Neural cell (in vitro differentiated cells): ENCODE results near the gene DCDC2B.

ENCODE experiments used
- EP300 ChIP-seq: fragments of 450-650 bp; conservative IDR thresholded peaks from 2 replicates; pipeline ENCODE4 v1.6.1; 2014; ENCODE audit warnings: antibody characterized with exemption, mild to moderate bottlenecking, moderate library complexity; ENCODE audit not compliant: poor library complexity, severe bottlenecking
- EZH2 ChIP-seq: fragments of 200-600, 300-800 bp; shearing (Covaris generic), sonication (generic); IDR thresholded peaks from 2 replicates; pipeline ENCODE4 v1.6.1; 2014; ENCODE audit warnings: antibody characterized with exemption, low read length, borderline replicate concordance, mild to moderate bottlenecking; ENCODE audit not compliant: insufficient read depth, poor library complexity, severe bottlenecking
- POLR2AphosphoS5 ChIP-seq: IDR thresholded peaks from 2 replicates; pipeline ENCODE4 v1.6.1; 2012
- RAD21 ChIP-seq: fragments of 450-650 bp; conservative IDR thresholded peaks from 2 replicates; pipeline ENCODE4 v1.6.1; 2014; ENCODE audit warnings: antibody characterized with exemption, mild to moderate bottlenecking, moderate library complexity
- REST ChIP-seq: IDR thresholded peaks from 2 replicates; pipeline ENCODE4 v1.6.1; 2012; ENCODE audit warnings: borderline replicate concordance
- SMC3 ChIP-seq: fragments of 450-650 bp; conservative IDR thresholded peaks from 2 replicates; pipeline ENCODE4 v1.6.1; 2014; ENCODE audit warnings: antibody characterized with exemption, mild to moderate bottlenecking, moderate library complexity; ENCODE audit not compliant: poor library complexity
- TAF1 ChIP-seq: IDR thresholded peaks from 2 replicates; pipeline ENCODE4 v1.6.1; 2012; ENCODE audit warnings: low read depth
- TF ChIP-seq, protein P1 (sequence below): fragments of 450-650 bp; IDR thresholded peaks from 2 replicates; pipeline ENCODE4 v1.5.1; 2014; ENCODE audit warnings: antibody characterized with exemption, mild to moderate bottlenecking, moderate library complexity; ENCODE audit not compliant: poor library complexity, severe bottlenecking

- TF ChIP-seq EZH2 (no peak), TAF1 (no peak), POLR2AphosphoS5 (no peak), SMC3 (no peak), RAD21 (no peak), EP300 (no peak), REST (no peak)
- TF ChIP-seq, protein P1, sequence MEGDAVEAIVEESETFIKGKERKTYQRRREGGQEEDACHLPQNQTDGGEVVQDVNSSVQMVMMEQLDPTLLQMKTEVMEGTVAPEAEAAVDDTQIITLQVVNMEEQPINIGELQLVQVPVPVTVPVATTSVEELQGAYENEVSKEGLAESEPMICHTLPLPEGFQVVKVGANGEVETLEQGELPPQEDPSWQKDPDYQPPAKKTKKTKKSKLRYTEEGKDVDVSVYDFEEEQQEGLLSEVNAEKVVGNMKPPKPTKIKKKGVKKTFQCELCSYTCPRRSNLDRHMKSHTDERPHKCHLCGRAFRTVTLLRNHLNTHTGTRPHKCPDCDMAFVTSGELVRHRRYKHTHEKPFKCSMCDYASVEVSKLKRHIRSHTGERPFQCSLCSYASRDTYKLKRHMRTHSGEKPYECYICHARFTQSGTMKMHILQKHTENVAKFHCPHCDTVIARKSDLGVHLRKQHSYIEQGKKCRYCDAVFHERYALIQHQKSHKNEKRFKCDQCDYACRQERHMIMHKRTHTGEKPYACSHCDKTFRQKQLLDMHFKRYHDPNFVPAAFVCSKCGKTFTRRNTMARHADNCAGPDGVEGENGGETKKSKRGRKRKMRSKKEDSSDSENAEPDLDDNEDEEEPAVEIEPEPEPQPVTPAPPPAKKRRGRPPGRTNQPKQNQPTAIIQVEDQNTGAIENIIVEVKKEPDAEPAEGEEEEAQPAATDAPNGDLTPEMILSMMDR: no peak
These were observed 13.9 kb upstream of the DCDC2B start for GRCh38 chr1:32194984-32195383.
